HepG2 (cell line): ENCODE data around the gene FAM20A. TPM values are rescaled to one million over a fixed set of nuclear protein-coding genes. Genes with fewer than 3 reads are reported as not detected.

Experiments used
- BORCS8-MEF2B ChIP-seq: sonication (generic); formaldehyde crosslinking; IDR thresholded peaks from 2 replicates; pipeline ENCODE4 v1.8.0; 2022; ENCODE audit warnings: mild to moderate bottlenecking, missing genetic modification reagents
- FOXA3 ChIP-seq: IDR thresholded peaks from 2 replicates; pipeline ENCODE4 v1.6.1; 2016; ENCODE audit warnings: missing genetic modification reagents, missing compliant biosample characterization
- HIVEP1 ChIP-seq: sonication (generic); formaldehyde crosslinking; IDR thresholded peaks from 2 replicates; pipeline ENCODE4 v1.4.0; 2020; ENCODE audit warnings: mild to moderate bottlenecking, missing genetic modification reagents
- HOMEZ ChIP-seq: IDR thresholded peaks from 2 replicates; pipeline ENCODE4 v1.6.1; 2016; ENCODE audit warnings: low read depth
- JUND ChIP-seq: sonication (generic); formaldehyde crosslinking; IDR thresholded peaks from 2 replicates; pipeline ENCODE4 v1.8.0; 2022; ENCODE audit warnings: mild to moderate bottlenecking, missing genetic modification reagents
- MAF1 ChIP-seq: sonication (generic); formaldehyde crosslinking; IDR thresholded peaks from 2 replicates; pipeline ENCODE4 v1.5.0; 2020; ENCODE audit warnings: missing genetic modification reagents, borderline replicate concordance
- ONECUT2 ChIP-seq: sonication (generic); formaldehyde crosslinking; IDR thresholded peaks from 2 replicates; pipeline ENCODE4 v1.4.0; 2020; ENCODE audit warnings: missing genetic modification reagents
- RAD21 ChIP-seq: fragments of 450-650 bp; formaldehyde crosslinking; IDR thresholded peaks from 2 replicates; pipeline ENCODE4 v1.5.0; 2020; ENCODE audit warnings: mild to moderate bottlenecking
- RXRB ChIP-seq: IDR thresholded peaks from 2 replicates; pipeline ENCODE4 v1.6.1; 2016; ENCODE audit warnings: borderline replicate concordance, missing genetic modification reagents, missing compliant biosample characterization
- SMAD1 ChIP-seq: sonication (generic); formaldehyde crosslinking; IDR thresholded peaks from 2 replicates; pipeline ENCODE4 v1.4.0; 2020; ENCODE audit warnings: missing genetic modification reagents, low read depth, mild to moderate bottlenecking, borderline replicate concordance
- SP2 ChIP-seq: sonication (generic); formaldehyde crosslinking; IDR thresholded peaks from 2 replicates; pipeline ENCODE4 v1.5.1; 2020; ENCODE audit warnings: mild to moderate bottlenecking, missing genetic modification reagents
- STAT5B ChIP-seq: sonication (generic); formaldehyde crosslinking; IDR thresholded peaks from 2 replicates; pipeline ENCODE4 v1.4.0; 2020; ENCODE audit warnings: missing genetic modification reagents
- ZFY ChIP-seq: sonication (generic); formaldehyde crosslinking; IDR thresholded peaks from 2 replicates; pipeline ENCODE4 v1.4.0; 2020; ENCODE audit warnings: missing genetic modification reagents
- ZNF138 ChIP-seq: sonication (generic); formaldehyde crosslinking; IDR thresholded peaks from 2 replicates; pipeline ENCODE4 v1.5.0; 2020; ENCODE audit warnings: mild to moderate bottlenecking, low read depth, missing genetic modification reagents
- ZNF3 ChIP-seq: IDR thresholded peaks from 2 replicates; pipeline ENCODE4 v1.7.0; 2017; ENCODE audit warnings: inconsistent platforms
- ZNF547 ChIP-seq: sonication (generic); formaldehyde crosslinking; IDR thresholded peaks from 2 replicates; pipeline ENCODE4 v1.5.1; 2020; ENCODE audit warnings: mild to moderate bottlenecking, missing genetic modification reagents
- ZNF549 ChIP-seq: sonication (generic); formaldehyde crosslinking; IDR thresholded peaks from 2 replicates; pipeline ENCODE4 v1.5.0; 2020; ENCODE audit warnings: missing genetic modification reagents
- ZSCAN21 ChIP-seq: sonication (generic); formaldehyde crosslinking; IDR thresholded peaks from 2 replicates; pipeline ENCODE4 v1.8.0; 2022; ENCODE audit warnings: mild to moderate bottlenecking, missing genetic modification reagents, moderate library complexity, borderline replicate concordance
- polyA plus RNA-seq, 8 experiments: library from polyadenylated mRNA; depleted of rRNA in 3 of 8; stranded (reverse) in 7 of 8; unstranded in 1 of 8; fragments of >200 nt; fragmentation: Illumina TruSeq in 4 of 8; extraction: Trizol in 4 of 8; gene quantifications; 2 replicates each; pipeline versions ENCODE4 v1.2.1 to v1.2.3, GENCODE V29; 2011 to 2016; ENCODE audit warnings: low read depth in 4 of 8, missing spikeins in 1 of 8, mixed read lengths in 1 of 8; ENCODE audit not compliant: insufficient read depth in 1 of 8
- total RNA-seq, 5 experiments: library from RNA; depleted of rRNA; stranded (reverse); fragments of >200 nt; fragmentation: Illumina TruSeq; extraction: Trizol; gene quantifications; 2 replicates each; pipeline ENCODE4 v1.2.3, GENCODE V29; 2016; ENCODE audit warnings: low read depth in 1 of 5
- TF ChIP-seq, protein P1 (sequence below): sonication (generic); formaldehyde crosslinking; IDR thresholded peaks from 2 replicates; pipeline ENCODE4 v1.4.0; 2020; ENCODE audit warnings: mild to moderate bottlenecking, missing genetic modification reagents
- TF ChIP-seq, protein P2 (sequence below), 2 experiments: fragments of 450-650 bp in 1 of 2; sonication (generic) in 1 of 2; formaldehyde crosslinking in 1 of 2; IDR thresholded peaks; 2 replicates each; pipeline versions ENCODE4 v1.6.1 to v1.8.0; 2016 to 2022; ENCODE audit warnings: antibody characterized with exemption in 1 of 2, mild to moderate bottlenecking in 1 of 2, missing genetic modification reagents in 1 of 2

Gene FAM20A
- total and polyA plus RNA-seq, 2 of the 13 experiments (the other 11 are each of a cell fraction or from before 2014, with no cell fraction given): 9.3 to 20.7 TPM

DNA sequence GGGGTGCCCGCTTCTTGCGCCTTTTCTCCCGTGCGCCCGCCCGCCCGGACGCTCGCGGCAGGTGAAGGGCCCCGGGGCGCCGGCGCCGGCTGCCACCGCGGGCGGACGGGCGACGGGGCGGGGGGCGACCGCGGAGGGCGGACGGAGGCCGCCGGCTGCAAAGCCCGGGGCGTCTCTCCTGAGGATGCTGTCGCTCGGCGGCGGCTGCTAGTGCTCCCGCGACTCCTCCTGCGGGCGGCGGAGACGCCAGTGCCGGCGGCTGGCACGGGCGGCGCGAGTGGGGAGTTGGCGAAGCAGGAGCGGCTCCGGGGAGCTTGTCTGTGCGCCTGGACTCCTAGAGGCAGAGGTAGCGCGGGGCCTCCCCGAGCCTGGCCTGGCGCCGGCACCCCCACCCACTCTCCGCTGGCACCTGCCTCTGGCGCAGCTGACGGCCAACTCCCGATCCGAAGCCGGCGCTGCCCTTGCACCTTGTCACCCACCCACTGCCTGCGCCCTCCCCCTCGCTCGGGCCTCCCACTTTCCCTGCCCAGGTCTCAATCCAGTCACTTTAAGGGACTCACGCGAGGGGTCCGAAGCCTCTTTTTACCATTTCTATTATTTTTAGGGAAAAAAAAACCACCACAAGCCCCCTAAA is at the start of gene FAM20A (continued):
- TF ChIP-seq, protein P1, sequence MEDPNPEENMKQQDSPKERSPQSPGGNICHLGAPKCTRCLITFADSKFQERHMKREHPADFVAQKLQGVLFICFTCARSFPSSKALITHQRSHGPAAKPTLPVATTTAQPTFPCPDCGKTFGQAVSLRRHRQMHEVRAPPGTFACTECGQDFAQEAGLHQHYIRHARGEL (CRISPR knock-in tag): no peak
- no peak for TF ChIP-seq SMAD1 (CRISPR knock-in tag)
- peak; percentile 41; the same call in 1 of the 2 replicates for TF ChIP-seq HOMEZ (CRISPR knock-in tag)
- no peak for TF ChIP-seq ZNF549 (CRISPR knock-in tag)
- no peak for TF ChIP-seq ZNF138 (CRISPR knock-in tag)
- no peak for TF ChIP-seq SP2 (CRISPR knock-in tag)
- no peak for TF ChIP-seq MAF1
- TF ChIP-seq FOXA3: no peak
- TF ChIP-seq RAD21 (CRISPR knock-in tag): peak; percentile 63; the same call in 1 of the 2 replicates
- no peak for TF ChIP-seq HIVEP1 (CRISPR knock-in tag)
- TF ChIP-seq ZSCAN21 (CRISPR knock-in tag): peak; percentile 65; the same call in 1 of the 2 replicates
- TF ChIP-seq, protein P2, sequence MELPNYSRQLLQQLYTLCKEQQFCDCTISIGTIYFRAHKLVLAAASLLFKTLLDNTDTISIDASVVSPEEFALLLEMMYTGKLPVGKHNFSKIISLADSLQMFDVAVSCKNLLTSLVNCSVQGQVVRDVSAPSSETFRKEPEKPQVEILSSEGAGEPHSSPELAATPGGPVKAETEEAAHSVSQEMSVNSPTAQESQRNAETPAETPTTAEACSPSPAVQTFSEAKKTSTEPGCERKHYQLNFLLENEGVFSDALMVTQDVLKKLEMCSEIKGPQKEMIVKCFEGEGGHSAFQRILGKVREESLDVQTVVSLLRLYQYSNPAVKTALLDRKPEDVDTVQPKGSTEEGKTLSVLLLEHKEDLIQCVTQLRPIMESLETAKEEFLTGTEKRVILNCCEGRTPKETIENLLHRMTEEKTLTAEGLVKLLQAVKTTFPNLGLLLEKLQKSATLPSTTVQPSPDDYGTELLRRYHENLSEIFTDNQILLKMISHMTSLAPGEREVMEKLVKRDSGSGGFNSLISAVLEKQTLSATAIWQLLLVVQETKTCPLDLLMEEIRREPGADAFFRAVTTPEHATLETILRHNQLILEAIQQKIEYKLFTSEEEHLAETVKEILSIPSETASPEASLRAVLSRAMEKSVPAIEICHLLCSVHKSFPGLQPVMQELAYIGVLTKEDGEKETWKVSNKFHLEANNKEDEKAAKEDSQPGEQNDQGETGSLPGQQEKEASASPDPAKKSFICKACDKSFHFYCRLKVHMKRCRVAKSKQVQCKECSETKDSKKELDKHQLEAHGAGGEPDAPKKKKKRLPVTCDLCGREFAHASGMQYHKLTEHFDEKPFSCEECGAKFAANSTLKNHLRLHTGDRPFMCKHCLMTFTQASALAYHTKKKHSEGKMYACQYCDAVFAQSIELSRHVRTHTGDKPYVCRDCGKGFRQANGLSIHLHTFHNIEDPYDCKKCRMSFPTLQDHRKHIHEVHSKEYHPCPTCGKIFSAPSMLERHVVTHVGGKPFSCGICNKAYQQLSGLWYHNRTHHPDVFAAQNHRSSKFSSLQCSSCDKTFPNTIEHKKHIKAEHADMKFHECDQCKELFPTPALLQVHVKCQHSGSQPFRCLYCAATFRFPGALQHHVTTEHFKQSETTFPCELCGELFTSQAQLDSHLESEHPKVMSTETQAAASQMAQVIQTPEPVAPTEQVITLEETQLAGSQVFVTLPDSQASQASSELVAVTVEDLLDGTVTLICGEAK (IDR thresholded peaks at IDR 0.05): no peak
- TF ChIP-seq, protein P2 (CRISPR knock-in tag; IDR thresholded peaks at IDR 0.05): no peak
- no peak for TF ChIP-seq JUND (CRISPR knock-in tag)
- peak; percentile 52 for TF ChIP-seq ZFY (CRISPR knock-in tag)
- no peak for TF ChIP-seq STAT5B (CRISPR knock-in tag)
- TF ChIP-seq ONECUT2 (CRISPR knock-in tag): no peak
- no peak for TF ChIP-seq ZNF547
- peak; percentile 60; the same call in 1 of the 2 replicates for TF ChIP-seq BORCS8-MEF2B (CRISPR knock-in tag)
- 0 out of 2 replicates have a peak, but pooled peaks have one; percentile 31 for TF ChIP-seq RXRB (CRISPR knock-in tag)
- TF ChIP-seq ZNF3 (CRISPR knock-in tag): no peak
